ENCODE measurements around the gene PACS2. TPM values are rescaled to one million over a fixed set of nuclear protein-coding genes. Genes with fewer than 3 reads are reported as not detected.

Gene PACS2
- total RNA-seq, 1 experiment from 2014 or later, result 55.2 TPM

DNA sequence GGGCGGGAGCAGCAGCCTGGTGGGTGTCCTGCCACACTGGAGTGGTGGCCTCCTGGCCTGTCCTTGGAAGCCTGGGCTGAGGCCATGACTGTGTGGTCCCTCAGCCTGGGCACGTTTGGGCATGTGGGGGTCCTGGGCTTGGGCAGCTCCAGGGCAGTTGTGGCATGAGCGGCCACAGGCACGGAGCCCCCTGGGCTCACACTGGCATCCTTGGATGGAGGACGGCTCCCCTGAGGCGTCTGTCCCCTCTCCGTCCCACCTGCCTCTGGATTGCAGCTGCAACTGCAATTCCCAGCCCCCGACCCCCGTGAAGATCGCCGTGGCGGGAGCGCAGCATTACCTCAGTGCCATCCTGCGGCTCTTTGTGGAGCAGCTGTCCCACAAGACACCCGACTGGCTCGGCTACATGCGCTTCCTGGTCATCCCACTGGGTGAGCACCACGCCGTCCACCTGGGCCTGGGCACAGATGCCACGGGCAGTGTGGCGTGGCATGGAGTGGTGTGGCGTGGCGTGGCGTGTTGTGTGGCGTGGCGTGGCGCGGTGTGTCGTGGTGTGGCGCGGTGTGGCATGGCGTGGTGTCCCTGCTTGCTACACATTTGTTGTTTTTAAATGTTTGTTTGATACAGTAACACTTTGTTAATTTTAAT lies 68.7 kb downstream of the PACS2 start:
- Histone ChIP-seq H3K9me3 (ENCODE audit: control insufficient read depth, insufficient read depth, low read depth, low read length) (no peaks in the 10 kb centered on the region), H3K36me3 (ENCODE audit: control insufficient read depth, insufficient read depth, low read length) (no peaks in the 10 kb centered on the region), H3K4me3 (ENCODE audit: low read depth in 2 of 2, low read length in 2 of 2) (no peak overlapping the region), H3K27me3 (ENCODE audit: control insufficient read depth, insufficient read depth, low read length) (no peaks in the 10 kb centered on the region), H3K4me1 (ENCODE audit: control insufficient read depth, insufficient read depth, low read length) (no peaks in the 10 kb centered on the region), H3K27ac (ENCODE audit: low read length) (no peak overlapping the region)
- TF ChIP-seq TCF7L2 (IDR thresholded peaks at IDR 0.05; ENCODE audit: low read depth, low read length) (no peak), SIN3A (IDR thresholded peaks at IDR 0.05; ENCODE audit: borderline replicate concordance, insufficient read depth, low read depth, low read length) (no peak), POLR2AphosphoS5 (IDR thresholded peaks at IDR 0.05; ENCODE audit: low read depth, low read length) (no peak)
- TF ChIP-seq, protein P1, sequence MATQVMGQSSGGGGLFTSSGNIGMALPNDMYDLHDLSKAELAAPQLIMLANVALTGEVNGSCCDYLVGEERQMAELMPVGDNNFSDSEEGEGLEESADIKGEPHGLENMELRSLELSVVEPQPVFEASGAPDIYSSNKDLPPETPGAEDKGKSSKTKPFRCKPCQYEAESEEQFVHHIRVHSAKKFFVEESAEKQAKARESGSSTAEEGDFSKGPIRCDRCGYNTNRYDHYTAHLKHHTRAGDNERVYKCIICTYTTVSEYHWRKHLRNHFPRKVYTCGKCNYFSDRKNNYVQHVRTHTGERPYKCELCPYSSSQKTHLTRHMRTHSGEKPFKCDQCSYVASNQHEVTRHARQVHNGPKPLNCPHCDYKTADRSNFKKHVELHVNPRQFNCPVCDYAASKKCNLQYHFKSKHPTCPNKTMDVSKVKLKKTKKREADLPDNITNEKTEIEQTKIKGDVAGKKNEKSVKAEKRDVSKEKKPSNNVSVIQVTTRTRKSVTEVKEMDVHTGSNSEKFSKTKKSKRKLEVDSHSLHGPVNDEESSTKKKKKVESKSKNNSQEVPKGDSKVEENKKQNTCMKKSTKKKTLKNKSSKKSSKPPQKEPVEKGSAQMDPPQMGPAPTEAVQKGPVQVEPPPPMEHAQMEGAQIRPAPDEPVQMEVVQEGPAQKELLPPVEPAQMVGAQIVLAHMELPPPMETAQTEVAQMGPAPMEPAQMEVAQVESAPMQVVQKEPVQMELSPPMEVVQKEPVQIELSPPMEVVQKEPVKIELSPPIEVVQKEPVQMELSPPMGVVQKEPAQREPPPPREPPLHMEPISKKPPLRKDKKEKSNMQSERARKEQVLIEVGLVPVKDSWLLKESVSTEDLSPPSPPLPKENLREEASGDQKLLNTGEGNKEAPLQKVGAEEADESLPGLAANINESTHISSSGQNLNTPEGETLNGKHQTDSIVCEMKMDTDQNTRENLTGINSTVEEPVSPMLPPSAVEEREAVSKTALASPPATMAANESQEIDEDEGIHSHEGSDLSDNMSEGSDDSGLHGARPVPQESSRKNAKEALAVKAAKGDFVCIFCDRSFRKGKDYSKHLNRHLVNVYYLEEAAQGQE (IDR thresholded peaks at IDR 0.05; ENCODE audit: insufficient read depth in 1 of 2, low read depth in 2 of 2, low read length in 1 of 2), result no peak
- TF ChIP-seq, protein P2, sequence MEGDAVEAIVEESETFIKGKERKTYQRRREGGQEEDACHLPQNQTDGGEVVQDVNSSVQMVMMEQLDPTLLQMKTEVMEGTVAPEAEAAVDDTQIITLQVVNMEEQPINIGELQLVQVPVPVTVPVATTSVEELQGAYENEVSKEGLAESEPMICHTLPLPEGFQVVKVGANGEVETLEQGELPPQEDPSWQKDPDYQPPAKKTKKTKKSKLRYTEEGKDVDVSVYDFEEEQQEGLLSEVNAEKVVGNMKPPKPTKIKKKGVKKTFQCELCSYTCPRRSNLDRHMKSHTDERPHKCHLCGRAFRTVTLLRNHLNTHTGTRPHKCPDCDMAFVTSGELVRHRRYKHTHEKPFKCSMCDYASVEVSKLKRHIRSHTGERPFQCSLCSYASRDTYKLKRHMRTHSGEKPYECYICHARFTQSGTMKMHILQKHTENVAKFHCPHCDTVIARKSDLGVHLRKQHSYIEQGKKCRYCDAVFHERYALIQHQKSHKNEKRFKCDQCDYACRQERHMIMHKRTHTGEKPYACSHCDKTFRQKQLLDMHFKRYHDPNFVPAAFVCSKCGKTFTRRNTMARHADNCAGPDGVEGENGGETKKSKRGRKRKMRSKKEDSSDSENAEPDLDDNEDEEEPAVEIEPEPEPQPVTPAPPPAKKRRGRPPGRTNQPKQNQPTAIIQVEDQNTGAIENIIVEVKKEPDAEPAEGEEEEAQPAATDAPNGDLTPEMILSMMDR (IDR thresholded peaks at IDR 0.05), result no peak
- intact Hi-C loops (cut with micrococcal nuclease; ENCODE audit: unreplicated experiment), result no loop called here
- POLR2A ChIA-PET, result no interaction called here
- in situ Hi-C loops (cut with HindIII; ENCODE audit: low pct_unique_long_range_greater_than_20kb, low sequenced_read_pairs), result no loop called here
- DNase-seq (ENCODE audit: low read depth, low spot score), result no peak
- no TSS peak for BruUV-seq (replicated peaks)
- CTCF ChIA-PET, result no interaction called here
- no peak for ATAC-seq

DNA sequence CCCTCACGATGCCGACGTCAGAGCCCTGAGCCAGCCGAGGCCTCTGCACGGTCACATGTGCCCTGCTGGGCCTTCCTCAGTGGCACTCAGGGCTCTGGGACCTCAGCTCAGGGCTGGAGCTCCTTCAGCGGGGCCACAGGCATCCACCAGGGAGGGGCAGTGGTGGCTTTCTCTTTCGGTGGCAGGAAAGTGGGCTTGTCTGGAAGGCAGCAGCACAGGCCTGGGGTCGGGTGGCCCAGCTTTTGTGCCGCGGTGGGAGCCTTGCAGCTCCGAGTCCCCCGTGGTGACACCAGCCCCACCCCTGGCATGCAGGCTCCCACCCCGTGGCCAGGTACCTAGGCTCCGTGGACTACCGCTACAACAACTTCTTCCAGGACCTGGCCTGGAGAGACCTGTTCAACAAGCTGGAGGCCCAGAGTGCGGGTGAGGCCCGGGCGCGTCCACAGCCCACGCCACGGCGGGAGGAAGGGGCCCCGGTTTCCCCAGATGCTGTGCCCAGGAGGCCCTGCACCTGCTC lies 69.6 kb downstream of the PACS2 start:
- TF ChIP-seq POLR2AphosphoS5 (IDR thresholded peaks at IDR 0.05; ENCODE audit: low read depth, low read length), result no peak
- no peak for TF ChIP-seq TCF7L2 (IDR thresholded peaks at IDR 0.05; ENCODE audit: low read depth, low read length)
- TF ChIP-seq, protein P1 (IDR thresholded peaks at IDR 0.05; ENCODE audit: insufficient read depth in 1 of 2, low read depth in 2 of 2, low read length in 1 of 2), result no peak
- TF ChIP-seq, protein P2 (IDR thresholded peaks at IDR 0.05), result no peak
- TF ChIP-seq SIN3A (IDR thresholded peaks at IDR 0.05; ENCODE audit: borderline replicate concordance, insufficient read depth, low read depth, low read length), result no peak
- ChIA-PET POLR2A (no interaction called here), CTCF (no interaction called here)
- H3K27ac ChIP-seq (ENCODE audit: low read length), result no peak overlapping the region
- no peaks in the 10 kb centered on the region for H3K36me3 ChIP-seq (ENCODE audit: control insufficient read depth, insufficient read depth, low read length)
- in situ Hi-C loops (cut with HindIII; ENCODE audit: low pct_unique_long_range_greater_than_20kb, low sequenced_read_pairs), result no loop called here
- no peaks in the 10 kb centered on the region for H3K9me3 ChIP-seq (ENCODE audit: control insufficient read depth, insufficient read depth, low read depth, low read length)
- no peaks in the 10 kb centered on the region for H3K4me1 ChIP-seq (ENCODE audit: control insufficient read depth, insufficient read depth, low read length)
- H3K4me3 ChIP-seq (ENCODE audit: low read depth in 2 of 2, low read length in 2 of 2), result no peak overlapping the region
- DNase-seq (ENCODE audit: low read depth, low spot score) (no peak), ATAC-seq (no peak)
- H3K27me3 ChIP-seq (ENCODE audit: control insufficient read depth, insufficient read depth, low read length), result no peaks in the 10 kb centered on the region
- no TSS peak for BruUV-seq (replicated peaks)
- intact Hi-C loops (cut with micrococcal nuclease; ENCODE audit: unreplicated experiment), result no loop called here
